Muscle of leg (tissue), 11 donors: ENCODE measurements around the gene TOR1A. TPM values are rescaled to one million over a fixed set of nuclear protein-coding genes. Genes with fewer than 3 reads are reported as not detected.
A peak's percentile ranks its signal among the peaks of the same experiment; 100 is the strongest.

ENCODE experiments used
- DNase-seq: peaks from one replicate; pipeline ENCODE4 v3.0.0; 2013
- H3K27ac ChIP-seq: one replicate; pipeline ENCODE4 v1.5.1; 2013; ENCODE audit warnings: mild to moderate bottlenecking, low read length, control low read depth
- H3K27me3 ChIP-seq: one replicate; pipeline ENCODE4 v1.6.1; 2013; ENCODE audit warnings: low read length; ENCODE audit not compliant: control insufficient read depth, insufficient read depth
- H3K36me3 ChIP-seq: one replicate; pipeline ENCODE4 v1.6.1; 2013; ENCODE audit warnings: low read length; ENCODE audit not compliant: control insufficient read depth, insufficient read depth
- H3K4me1 ChIP-seq: one replicate; pipeline ENCODE4 v1.6.1; 2013; ENCODE audit warnings: low read length; ENCODE audit not compliant: control insufficient read depth, insufficient read depth
- H3K4me3 ChIP-seq: one replicate; pipeline ENCODE4 v1.5.1; 2013; ENCODE audit warnings: low read length, control low read depth
- H3K9me3 ChIP-seq: replicated peaks from 2 replicates; pipeline ENCODE4 v1.6.1; 2013; ENCODE audit warnings: low read depth, low read length; ENCODE audit not compliant: control insufficient read depth
- WGBS: methylation state at CpG from one replicate; pipeline ENCODE4 v1.1.5; 2013; ENCODE audit warnings: missing lambda C conversion rate; ENCODE audit not compliant: insufficient coverage; 5-methylcytosine and 5-hydroxymethylcytosine counted together
- polyA plus RNA-seq, 8 donors: library from polyadenylated mRNA; unstranded; fragments of 120-200 nt; gene quantifications; one replicate each; pipeline versions ENCODE4 v1.2.1 to v1.2.3, GENCODE V29; 2013; ENCODE audit warnings: inconsistent platforms in 1 of 8, low replicate concordance in 1 of 8; ENCODE audit not compliant: insufficient read length in 8 of 8, insufficient read depth in 1 of 8
- total RNA-seq: library from RNA; stranded (reverse); fragments of 120-200 nt; gene quantifications from one replicate; pipeline ENCODE4 v1.2.4, GENCODE V29; 2013

Gene TOR1A
- total and polyA plus RNA-seq, 9 donors, result 14.9 to 31.8 (median 23.8) TPM

- Histone ChIP-seq H3K27me3 (no peaks in the 10 kb centered on the region), H3K4me1 (peaks cover 12% of the 10 kb centered on the region), H3K27ac (no peak overlapping the region), H3K9me3 (no peaks in the 10 kb centered on the region), H3K4me3 (no peak overlapping the region), H3K36me3 (peaks cover 9% of the 10 kb centered on the region)
- 78% methylated on average over 10 of the region's 12 CpGs for WGBS
- DNase-seq, result no peak
These were observed 14.8 kb upstream of the TOR1A start for GRCh38 chr9:129838707-129839259.

DNA sequence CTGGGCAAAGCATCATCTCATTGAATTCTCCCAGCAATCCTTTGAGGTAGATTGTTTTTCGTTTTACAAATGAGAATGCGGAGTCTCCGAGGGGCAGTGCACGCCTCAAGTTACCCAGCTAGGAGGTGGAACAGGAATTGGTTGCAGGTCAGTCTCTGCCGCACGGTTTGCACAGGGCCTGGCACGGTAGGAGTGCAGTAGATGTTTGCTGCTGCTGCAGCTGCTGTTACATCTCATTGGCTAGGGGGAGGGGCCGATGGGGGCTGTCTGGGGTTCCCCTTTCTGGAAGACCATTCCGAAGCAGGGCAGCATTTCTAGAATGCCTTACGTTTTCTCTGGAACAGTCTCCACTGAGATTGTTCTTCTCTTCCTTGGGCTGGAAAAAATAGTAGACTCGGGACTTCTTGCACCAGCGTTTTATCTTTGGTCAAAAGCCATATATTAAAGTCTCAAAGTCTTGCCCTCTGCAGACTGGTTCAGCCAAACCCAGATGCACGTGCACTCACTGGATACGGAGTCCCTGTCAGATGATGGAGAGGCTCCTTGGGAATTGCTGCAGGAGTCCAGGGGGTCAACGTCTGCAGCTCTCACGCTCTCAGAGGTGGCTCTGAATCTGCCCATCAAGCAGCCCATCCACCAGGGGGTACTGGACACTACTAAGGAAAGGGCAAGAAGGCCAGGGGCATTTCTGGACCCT is 12.5 kb upstream of the TOR1A start:
- no peak overlapping the region for H3K27ac ChIP-seq
- DNase-seq, result no peak

GRCh38 chr9:129835860-129836223 is 11.9 kb upstream of the TOR1A start:
- H3K27me3 ChIP-seq, result no peaks in the 10 kb centered on the region
- peaks cover 24% of the 10 kb centered on the region for H3K36me3 ChIP-seq
- WGBS, result 1% methylated on average over 11 of the region's 19 CpGs
- peak overlapping the region; percentile 18 for H3K27ac ChIP-seq
- H3K9me3 ChIP-seq, result no peaks in the 10 kb centered on the region
- no peak for DNase-seq
- H3K4me3 ChIP-seq, result peak overlapping the region; percentile 84
- H3K4me1 ChIP-seq, result peaks cover 12% of the 10 kb centered on the region

More for the DNA sequence above, 12.5 kb upstream of the TOR1A start:
- WGBS, result 22% methylated on average over 14 of the region's 16 CpGs
- Histone ChIP-seq H3K4me3 (peak overlapping the region; percentile 84), H3K27me3 (no peaks in the 10 kb centered on the region), H3K36me3 (peaks cover 22% of the 10 kb centered on the region), H3K4me1 (peaks cover 12% of the 10 kb centered on the region), H3K9me3 (no peaks in the 10 kb centered on the region)

- H3K4me1 ChIP-seq, result peaks cover 12% of the 10 kb centered on the region
- peak within 1 kb of the TSS; percentile 75 for H3K27ac ChIP-seq
- peaks cover 30% of the 10 kb centered on the region for H3K36me3 ChIP-seq
- under 1% methylated on average over 70 of the region's 81 CpGs for WGBS
- no peaks in the 10 kb centered on the region for H3K9me3 ChIP-seq
- H3K27me3 ChIP-seq, result no peaks in the 10 kb centered on the region
- DNase-seq, result peak; percentile 98
- peak within 1 kb of the TSS; percentile 84 for H3K4me3 ChIP-seq
These were observed 11.4 kb upstream of the TOR1A start, which contains the start of the genes C9orf78 and USP20 for GRCh38 chr9:129835128-129835859. Gene C9orf78, minus strand, starts transcription at chr9:129835275. Its CDS starts 54 bp downstream, at chr9:129835221. Gene USP20, plus strand, starts transcription at chr9:129835458. Its CDS starts 17,098 bp downstream, at chr9:129852556.

DNA sequence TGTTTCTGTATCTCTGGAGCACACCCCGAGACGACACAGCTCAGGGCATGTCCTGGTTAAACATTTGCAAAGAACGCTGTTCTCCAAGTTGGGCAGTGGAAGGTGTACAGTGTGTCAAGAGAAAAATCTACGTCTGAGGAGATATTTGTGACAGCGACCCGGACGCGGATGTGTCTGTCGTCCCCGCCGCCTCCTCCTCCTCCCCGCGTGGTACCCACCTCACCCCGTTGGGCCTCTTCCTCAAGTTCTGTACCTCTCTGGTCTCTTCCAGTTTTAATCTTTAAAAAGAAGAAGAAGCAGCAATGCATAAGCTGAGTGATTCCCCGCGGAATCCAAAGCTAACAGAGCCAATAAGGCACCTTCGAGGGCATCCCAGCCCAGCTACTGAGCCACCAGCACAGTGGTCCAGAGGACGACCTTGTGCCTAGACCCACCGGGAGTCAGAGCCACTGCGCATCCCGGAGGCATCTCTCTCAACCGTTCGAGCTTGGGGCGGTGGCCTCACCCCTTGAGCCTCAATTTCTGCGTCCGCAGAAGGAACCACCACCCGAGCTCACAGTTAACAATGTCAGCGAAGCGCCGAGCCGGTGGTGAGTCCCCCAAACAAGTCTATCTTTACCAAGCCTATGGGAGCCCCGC is 10.7 kb upstream of the TOR1A start:
- peaks cover 35% of the 10 kb centered on the region for H3K36me3 ChIP-seq
- no peaks in the 10 kb centered on the region for H3K27me3 ChIP-seq
- no peak for DNase-seq
- H3K9me3 ChIP-seq, result no peaks in the 10 kb centered on the region
- peaks cover 12% of the 10 kb centered on the region for H3K4me1 ChIP-seq
- H3K4me3 ChIP-seq, result peak overlapping the region; percentile 84
- H3K27ac ChIP-seq, result peak overlapping the region; percentile 75
- WGBS, result 2% methylated on average over 21 of the region's 32 CpGs

- H3K27ac ChIP-seq, result no peak overlapping the region
- peaks cover 12% of the 10 kb centered on the region for H3K4me1 ChIP-seq
- no peak overlapping the region for H3K4me3 ChIP-seq
- no CpG with 5 or more reads among the region's 1 CpG for WGBS
- DNase-seq, result no peak
- no peaks in the 10 kb centered on the region for H3K9me3 ChIP-seq
- no peaks in the 10 kb centered on the region for H3K27me3 ChIP-seq
- H3K36me3 ChIP-seq, result peaks cover 50% of the 10 kb centered on the region
These were observed 9.0 kb upstream of the TOR1A start for GRCh38 chr9:129832982-129833381.

GRCh38 chr9:129828969-129829368 is 5.0 kb upstream of the TOR1A start:
- Histone ChIP-seq H3K27me3 (no peaks in the 10 kb centered on the region), H3K4me1 (no peaks in the 10 kb centered on the region), H3K4me3 (no peak overlapping the region), H3K27ac (no peak overlapping the region), H3K9me3 (no peaks in the 10 kb centered on the region), H3K36me3 (peaks cover 48% of the 10 kb centered on the region)
- DNase-seq, result no peak
- WGBS, result 95% methylated on average over 10 of the region's 10 CpGs

DNA sequence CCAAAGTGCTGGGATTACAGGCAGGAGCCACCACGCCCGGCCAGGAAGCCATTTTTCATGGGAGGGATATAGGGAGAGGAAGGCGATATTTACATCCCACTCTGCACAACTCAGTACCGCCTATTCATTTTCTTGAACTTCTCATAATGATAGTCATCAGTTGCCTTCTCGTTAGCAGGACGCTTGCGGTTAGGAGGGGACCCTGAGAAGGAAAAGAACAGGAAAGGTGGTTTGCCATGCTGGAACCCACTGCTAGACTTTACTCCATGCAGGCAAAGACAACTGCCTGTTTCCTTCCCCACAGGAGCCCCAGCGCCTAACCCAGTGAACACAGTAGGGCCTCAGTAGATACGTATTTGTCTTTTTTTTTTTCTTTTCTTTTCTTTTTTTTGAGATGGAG is 4.1 kb upstream of the TOR1A start:
- Histone ChIP-seq H3K27ac (no peak overlapping the region), H3K4me3 (no peak overlapping the region), H3K36me3 (peaks cover 43% of the 10 kb centered on the region), H3K4me1 (peaks cover 2% of the 10 kb centered on the region), H3K9me3 (no peaks in the 10 kb centered on the region), H3K27me3 (no peaks in the 10 kb centered on the region)
- WGBS, result 83% methylated on average over 1 of the region's 9 CpGs
- no peak for DNase-seq

DNA sequence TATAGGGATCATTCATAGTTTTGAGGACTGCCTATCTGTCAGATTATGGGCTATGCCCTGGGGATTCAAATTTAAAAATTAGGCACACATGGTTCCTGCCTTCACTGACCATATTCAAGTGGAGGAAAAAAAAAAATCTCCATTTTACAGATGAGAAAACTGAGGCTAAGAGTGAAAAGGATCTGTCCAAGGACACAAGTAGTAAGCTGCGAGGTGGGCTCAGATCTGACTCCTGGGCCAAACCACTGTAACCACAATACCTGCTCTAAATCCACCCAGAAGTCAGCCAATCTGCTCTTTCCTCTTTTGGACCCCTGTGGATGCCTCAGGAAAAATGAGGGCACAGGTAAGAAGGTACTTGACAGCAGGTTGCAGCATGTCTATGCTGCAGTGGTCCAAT is 2.8 kb upstream of the TOR1A start:
- peaks cover 47% of the 10 kb centered on the region for H3K36me3 ChIP-seq
- no CpG with 5 or more reads among the region's 1 CpG for WGBS

DNA sequence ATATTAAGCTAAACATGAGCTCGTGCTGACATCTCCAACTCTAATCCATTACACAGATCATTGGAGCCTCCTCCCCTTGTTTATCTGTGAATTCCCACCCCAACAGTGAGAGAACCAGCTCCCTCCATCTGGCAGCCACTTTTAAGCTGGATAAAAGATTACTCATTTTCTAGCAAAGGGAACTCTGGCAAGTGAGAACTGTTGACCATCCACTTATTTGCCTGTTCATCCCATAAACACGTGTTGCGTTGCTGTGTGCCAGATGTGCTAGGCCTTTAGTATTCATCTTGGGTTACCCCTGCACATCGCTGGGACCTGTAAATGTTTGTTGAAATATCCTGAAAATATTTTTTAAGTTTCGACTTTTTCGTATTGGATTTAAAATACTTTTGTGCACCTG is 2.4 kb upstream of the TOR1A start:
- no peaks in the 10 kb centered on the region for H3K9me3 ChIP-seq
- H3K27ac ChIP-seq, result no peak overlapping the region
- H3K36me3 ChIP-seq, result peaks cover 47% of the 10 kb centered on the region
- no peaks in the 10 kb centered on the region for H3K27me3 ChIP-seq
- DNase-seq, result no peak
- no peak overlapping the region for H3K4me3 ChIP-seq
- H3K4me1 ChIP-seq, result peaks cover 7% of the 10 kb centered on the region
- WGBS, result no CpG with 5 or more reads among the region's 6 CpGs

More for the DNA sequence above, 2.8 kb upstream of the TOR1A start:
- Histone ChIP-seq H3K4me3 (no peak overlapping the region), H3K9me3 (no peaks in the 10 kb centered on the region), H3K27me3 (no peaks in the 10 kb centered on the region), H3K27ac (no peak overlapping the region), H3K4me1 (peaks cover 7% of the 10 kb centered on the region)
- DNase-seq, result no peak
